Stimulated activated CD8-positive, alpha-beta memory T cell treated with anti-CD3 and anti-CD28 coated beads, Interleukin-12 subunit alpha, Interleukin-12 subunit beta, amount 100 ng/mL, for 4 hours (primary cell): ENCODE data around the gene CMTM3.
"Not testable (repeated sequence)": the region's sequence is repeated elsewhere in the genome, so short reads cannot be mapped to it uniquely, and the experiment has no call there.

ENCODE experiments used
- DNase-seq: peaks from one replicate; pipeline ENCODE4 v3.0.0-alpha.2; 2020; ENCODE audit warnings: low read depth

Gene CMTM3

DNA sequence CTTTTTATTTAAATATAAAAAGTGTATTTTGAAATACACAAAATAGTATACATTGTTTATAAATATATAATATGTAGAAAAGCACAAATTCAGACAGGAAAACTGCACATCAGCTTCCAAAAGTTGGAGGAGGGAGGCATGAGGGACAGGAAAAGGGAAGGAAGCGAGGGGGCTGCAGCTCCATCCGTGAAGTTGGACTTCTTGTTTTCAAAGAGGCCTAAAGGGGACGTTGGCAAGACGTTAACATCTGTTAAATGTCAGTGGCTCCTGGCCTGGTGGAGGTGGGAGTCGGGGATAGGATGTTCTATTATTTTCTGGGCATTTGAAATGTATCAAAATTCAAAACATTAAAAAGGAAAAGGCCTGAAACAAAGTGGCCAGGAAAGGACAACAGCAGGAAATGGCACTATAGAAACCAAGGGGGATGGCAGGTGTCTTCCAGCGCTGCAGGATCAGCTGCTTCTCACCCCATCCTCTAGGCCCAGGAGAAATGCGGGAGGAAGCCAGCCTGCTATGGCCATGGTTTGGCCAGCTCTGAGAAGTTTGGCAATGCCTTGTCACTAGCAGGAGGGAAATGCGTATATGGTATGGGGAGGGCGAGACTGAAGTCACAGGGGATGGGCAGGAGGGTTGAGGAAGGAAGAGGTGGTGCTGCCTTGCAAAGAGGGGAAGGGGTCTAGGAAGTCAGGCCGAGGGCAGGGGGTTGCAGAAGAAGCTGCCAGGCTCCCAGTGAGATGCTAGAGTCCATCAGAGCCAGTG is 18.8 kb upstream of the CMTM3 start:
- no peak for DNase-seq

DNA sequence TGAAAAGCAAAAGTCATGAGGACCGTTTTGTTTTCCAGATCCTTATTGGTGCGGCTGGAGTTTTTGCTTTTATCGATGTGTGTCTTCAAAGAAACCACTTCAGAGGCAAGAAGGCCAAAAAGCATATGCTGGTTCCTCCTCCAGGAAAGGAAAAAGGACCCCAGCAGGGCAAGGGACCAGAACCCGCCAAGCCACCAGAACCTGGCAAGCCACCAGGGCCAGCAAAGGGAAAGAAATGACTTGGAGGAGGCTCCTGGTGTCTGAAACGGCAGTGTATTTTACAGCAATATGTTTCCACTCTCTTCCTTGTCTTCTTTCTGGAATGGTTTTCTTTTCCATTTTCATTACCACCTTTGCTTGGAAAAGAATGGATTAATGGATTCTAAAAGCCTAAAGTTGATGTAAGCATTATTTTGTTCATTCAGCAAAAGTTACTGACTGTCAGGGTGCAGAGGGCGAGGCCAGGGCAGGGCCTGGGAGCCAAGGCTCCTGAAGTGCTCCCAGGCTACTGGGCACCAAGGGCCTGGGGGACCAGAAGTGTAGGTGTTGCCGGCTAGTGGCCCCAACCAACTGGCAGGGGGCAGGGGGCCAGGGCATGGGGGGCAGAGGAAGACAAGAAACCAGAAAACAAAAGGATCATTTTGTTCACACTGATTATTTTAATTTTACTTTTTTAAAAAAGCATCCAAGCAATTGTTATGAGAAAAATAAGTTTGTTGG is 16.5 kb upstream of the CMTM3 start:
- DNase-seq = no peak

DNA sequence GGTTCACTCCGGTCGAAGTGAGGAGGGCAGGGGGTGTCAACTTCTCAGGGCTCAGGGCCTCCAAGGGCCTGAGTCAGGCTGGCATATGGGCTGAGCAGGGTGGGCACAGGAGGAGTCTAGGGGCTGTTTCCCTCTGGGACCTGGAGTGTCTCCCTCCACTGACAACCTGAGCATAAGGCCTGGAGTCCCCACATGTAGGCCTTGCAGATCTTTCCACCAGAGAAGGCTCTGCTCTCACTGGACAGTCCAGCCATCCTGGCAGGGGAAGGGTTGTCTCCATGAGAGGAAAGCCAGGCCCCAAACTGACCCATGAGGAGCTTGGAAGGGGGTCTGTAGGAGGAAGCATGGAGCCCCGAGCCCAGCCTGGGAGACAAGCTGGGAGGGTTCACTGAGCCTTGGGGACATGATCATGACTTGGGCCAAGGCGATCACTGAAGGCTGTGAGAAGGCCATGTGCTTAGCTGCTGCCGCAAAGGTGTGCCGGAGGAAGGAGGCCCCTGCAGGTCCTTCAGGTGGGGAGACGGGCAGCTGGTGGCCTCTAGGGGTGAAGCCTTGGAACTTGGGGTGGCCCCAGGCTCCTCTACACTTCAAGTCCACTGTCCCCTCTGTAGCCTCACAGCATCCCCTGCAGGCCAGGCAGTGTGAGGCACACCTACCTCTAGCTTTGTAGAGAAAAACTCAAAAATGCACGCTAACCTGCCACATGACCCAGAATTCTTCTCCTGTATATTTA is 15.4 kb upstream of the CMTM3 start:
- peak; percentile 33 for DNase-seq

DNA sequence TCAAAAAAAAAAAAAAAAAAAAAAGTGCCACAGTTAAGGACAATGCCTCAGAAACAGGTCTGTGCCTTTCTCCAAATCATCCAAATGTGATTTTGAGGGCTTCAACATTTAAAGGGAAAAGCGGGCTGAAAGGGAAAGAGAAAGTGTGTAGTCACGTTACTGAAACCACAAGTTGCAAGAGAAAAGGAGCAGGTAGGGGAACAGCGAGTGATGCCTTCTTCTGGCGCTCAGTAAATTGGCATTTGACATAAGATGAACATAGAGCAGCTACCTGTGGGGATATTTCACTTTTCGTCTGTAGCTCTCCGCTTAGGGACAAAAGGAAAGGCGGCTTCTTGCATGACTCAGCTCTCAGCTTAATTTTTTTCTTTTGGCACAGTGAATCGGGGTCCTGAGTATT is 14.2 kb upstream of the CMTM3 start:
- DNase-seq = no peak

DNA sequence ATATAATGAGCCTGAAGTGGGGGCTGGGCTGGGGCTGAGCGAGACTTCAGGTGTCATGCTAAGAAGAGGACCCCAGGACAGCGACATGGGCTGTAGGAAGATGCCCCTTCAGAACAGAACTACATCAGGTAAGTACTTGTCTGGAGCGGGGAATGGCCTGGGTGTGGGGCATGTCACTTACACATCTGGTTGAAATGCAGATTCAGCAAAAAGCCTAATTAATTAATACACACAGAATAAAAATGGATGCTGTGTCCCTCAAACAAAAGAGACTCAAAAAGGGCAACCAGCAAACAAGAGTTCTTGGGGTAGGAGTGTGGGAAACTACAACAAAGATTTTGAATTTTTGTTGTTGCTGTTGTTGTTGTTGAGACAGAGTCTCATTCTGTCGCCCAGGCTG is 13.5 kb upstream of the CMTM3 start:
- DNase-seq = no peak

DNA sequence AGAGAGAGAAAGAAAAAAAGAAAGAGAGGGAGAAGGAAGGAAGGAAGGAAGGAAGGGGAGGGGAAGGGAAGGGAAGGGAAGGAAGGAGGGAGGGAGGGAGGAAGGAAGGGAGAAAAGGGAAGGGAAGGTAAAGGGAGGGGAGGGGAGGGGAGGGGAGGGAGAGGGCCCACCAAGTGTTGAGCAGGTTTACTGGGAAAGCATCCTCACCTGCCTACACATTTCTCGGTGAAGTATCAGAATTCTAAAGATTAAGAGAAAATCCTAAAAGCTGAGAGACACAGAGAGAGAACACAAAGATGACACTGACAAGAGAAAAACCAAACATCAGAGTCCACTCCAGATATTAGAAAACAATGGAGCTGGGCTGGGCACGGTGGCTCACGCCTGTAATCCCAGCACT is 12.3 kb upstream of the CMTM3 start:
- DNase-seq = no peak

DNA sequence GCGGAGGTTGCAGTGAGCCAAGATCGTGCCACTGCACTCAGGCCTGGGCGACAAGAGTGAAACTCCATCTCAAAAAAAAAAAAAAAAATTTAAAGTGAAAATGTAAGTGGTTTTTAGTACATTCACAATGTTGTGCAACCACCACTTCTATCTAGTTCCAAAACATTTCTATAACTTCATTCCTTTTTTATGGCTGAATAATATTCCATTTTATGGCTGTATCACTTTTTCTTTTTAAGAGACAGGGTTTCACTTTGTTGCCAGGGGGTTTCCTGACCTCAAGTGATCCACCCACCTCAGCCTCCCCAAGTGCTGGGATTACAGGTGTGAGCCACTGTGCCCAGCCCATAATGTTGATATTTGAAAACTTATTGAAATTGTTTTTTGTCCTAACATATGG is 11.7 kb upstream of the CMTM3 start:
- DNase-seq = no peak

DNA sequence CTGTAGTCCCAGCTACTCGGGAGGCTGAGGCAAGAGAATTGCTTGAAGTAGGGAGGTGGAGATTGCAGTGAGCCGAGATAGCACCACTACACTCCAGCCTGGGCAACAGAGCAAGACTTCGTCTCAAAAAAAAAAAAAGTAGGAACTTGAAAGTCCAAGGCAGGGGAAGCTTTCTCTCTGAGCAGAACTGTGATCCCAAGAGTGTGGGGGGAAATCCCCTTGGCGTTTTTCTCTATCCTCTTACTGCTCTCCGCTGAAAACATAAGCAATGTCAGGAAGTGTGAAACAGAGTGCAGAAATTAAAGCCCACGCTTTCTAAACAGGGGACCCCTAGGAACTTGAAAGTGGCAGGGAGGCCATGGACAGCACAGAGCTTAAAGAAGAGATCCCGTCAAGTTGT is 9.8 kb upstream of the CMTM3 start:
- no peak for DNase-seq

DNA sequence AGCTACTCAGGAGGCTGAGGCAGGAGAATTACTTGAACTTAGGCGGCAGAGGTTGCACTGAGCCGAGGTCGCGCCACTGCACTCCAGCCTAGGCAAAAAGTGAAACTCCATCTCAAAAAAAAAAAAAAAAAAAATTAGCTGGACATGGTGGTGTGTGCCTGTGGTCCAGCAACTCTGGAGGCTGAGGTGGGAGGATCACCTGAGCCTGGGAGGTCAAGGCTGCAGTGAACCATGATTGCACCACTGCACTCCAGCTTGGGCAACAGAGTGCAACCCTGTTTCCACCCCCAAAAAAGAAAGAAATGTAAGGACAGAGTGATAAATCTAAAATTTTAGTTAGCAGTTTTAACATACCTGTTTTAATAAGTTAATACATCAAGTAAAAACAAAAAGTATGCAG is 7.9 kb upstream of the CMTM3 start:
- DNase-seq = not testable (repeated sequence)

DNA sequence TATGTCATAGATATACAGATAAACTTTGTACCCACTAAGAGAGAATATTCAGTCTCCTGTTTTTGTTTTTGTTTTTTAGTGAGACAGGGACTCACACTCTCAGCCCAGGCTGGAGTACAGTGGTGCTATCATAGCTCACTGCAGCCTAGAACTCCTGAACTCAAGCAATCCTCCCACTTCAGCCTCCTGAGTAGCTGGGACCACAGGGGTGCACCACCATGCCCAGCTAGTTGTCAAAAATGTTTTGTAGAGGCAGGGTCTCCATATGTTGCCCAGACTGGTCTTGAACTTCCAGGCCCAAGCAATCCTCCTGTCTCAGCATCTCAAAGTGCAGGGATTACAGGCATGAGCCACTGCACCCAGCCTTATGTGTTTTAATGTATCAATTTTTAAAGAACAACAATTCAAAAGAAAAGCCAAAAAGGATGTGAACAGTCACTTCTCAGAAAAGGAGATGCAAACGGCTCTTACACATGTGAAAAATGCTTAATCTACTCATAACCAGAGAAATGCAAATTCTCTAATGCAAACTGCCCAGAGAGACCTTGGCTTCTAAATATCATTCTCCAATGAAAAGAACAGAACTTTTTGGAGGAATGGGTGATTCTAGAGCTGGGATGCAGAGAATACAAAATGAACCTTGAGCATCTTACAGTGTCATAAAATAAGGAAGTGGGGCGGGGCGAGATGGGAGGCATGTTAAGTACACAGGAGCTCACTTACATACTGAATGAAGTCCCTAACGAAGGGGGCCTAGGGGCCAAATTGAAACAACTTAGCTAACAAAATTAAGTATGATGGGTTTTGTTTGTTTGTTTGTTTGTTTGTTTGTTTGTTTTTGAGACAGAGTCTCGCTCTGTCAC is 7.3 kb upstream of the CMTM3 start:
- DNase-seq = no peak

DNA sequence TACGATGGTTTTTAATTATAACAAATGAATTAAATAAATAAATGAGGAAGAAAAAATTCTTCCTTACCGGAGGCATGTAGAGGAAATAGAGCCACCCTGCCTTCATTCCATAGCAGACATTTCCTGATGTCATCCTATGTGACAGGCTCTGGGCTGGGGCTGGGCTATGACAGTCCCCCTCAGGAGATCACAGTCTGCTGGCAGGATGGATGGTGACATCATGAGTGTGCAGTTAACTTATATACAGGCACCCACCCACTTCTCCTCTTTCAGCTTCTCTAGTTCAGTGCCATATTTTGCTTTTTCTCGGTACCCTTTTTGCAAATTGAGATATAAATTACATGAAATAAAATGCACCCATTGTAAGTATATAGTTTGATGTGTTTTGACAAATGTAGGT is 6.4 kb upstream of the CMTM3 start:
- no peak for DNase-seq

DNA sequence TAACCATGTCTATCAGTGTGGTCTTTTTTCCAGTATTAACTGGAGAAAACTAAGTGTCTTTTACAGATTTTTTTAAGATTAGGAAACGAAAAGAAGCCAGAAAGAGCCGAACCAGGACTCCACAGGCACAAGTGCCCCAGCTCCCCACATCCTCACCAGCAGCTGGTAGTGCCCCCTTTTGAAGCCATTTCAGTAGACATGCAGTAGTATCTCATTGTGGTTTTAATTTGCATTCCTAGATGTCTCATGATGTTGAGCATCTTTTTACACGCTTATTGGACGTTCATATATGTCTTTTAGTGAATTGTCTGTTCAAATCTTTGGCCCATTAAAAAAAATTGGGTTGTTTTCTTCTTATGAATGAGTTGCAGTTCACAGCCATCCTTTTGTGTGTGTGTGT is 4.8 kb upstream of the CMTM3 start:
- DNase-seq = no peak

DNA sequence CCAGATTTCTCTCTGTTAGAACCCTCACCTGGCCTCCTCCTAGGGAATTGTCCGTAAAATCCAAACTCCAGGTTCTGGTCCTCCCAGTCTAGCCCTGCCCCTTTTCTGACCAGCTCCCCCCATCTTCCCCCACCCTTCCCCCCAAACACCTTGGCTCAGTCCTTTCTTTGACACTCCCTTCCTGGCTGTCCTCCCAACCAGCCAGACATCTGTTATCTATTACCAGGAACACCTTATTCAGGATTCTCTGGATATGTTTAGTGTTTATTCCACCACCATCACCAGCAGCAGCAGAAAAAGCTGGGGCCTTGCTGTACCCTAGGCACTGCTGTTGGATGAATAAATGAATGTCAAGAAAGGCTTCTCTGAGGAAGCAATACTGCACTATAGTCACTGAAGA is 4.0 kb upstream of the CMTM3 start:
- DNase-seq = no peak

DNA sequence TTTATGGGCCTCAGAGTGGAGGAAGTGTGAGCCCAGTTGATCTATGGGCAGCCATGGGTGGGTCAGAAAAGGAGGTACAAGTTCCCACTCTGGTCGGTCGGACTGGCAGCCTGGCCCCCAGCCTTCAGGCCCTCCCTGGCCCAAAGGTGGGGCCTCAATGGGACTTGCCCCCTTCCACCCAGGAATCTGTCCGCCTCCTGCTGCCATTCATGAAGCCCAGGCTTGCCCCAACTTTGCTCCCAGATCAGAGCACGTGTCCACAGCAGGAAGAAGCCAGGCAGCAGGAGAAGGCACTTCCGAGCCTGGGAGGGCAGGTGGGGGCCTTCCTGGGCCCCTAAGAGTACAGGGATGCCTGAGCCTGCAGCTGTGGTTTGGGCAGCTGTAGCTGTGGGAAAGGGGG is 3.0 kb upstream of the CMTM3 start:
- DNase-seq = no peak

DNA sequence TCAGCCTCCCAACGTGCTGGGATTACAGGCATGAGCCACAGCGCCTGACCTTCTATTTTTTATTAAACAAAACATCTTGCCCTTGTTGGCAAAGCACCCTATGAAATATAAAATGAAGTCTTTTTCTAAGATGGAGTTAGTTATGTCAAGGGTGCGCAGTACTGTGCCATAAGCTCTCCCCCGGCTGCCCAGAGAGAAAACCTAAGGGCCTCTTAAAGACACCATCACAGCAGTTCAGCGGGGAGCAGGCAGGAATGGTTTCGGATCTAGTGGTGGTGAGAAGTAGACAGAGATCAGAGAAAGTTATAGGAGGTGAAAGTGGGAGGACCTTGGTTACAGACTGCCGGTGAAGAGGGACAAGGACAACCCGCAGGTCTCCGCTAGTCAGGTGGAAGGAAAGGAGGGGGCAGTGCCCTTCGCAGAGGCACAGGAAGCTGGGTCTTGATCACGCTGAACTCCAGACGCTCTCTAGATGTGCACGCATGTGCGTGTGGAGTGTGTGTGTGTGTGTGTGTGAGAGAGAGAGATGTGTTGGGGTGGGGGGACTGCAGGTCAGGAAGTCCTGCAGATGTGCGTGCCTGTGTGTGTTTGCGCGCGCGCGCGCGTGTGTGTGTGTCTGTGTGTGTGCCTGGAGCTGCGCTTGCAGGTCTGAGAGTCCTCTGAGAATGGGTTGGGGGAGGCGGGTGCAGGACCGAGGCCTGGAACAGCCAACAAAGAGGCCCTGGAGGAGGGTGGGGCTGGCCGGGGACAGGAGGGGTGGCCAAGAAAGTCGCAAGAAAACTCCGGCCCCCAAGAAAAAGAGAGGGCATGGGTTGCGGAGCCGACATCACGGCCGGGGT is 748 bp upstream of the CMTM3 start:
- DNase-seq = peak; percentile 40

DNA sequence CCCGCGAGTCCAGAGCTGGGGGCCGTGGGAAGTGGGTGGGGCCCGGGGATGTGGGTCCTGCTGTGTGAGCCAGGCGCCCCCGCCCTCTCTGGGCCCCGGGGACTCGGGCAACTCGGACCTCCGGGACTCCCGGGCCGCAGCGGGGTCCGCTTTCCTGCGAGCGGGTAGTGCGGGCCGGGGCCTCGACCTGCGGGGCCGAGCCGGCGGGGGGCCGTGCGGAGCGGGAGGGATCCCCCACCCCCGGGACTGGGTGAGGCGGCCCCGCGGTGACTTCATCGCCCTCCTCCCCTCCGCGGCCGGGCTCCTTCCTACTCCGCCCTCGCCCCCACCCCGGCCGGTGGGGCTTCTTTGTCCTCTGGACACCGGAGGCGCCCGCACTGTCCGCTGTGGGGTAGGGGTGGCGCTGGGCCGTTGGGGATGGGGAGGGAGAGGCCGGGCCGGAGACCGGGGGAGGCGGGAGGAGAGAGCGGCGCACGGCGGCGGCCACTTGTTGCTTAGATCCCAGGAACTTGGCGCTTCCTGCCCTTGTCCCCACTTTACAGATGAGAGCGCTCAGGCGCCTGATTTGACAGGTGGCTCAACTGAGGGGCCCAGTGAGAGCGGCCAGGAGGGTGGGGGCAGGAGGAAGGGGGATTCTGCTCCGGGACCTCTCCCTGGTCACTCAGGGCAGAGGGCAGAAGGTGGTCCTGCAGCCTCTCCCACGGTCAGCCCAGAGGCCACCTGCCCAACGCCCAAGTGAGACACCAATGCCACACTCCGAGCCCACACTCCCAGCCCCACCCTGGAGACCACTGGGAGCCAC is 874 bp downstream of the CMTM3 start:
- peak; percentile 28 for DNase-seq

DNA sequence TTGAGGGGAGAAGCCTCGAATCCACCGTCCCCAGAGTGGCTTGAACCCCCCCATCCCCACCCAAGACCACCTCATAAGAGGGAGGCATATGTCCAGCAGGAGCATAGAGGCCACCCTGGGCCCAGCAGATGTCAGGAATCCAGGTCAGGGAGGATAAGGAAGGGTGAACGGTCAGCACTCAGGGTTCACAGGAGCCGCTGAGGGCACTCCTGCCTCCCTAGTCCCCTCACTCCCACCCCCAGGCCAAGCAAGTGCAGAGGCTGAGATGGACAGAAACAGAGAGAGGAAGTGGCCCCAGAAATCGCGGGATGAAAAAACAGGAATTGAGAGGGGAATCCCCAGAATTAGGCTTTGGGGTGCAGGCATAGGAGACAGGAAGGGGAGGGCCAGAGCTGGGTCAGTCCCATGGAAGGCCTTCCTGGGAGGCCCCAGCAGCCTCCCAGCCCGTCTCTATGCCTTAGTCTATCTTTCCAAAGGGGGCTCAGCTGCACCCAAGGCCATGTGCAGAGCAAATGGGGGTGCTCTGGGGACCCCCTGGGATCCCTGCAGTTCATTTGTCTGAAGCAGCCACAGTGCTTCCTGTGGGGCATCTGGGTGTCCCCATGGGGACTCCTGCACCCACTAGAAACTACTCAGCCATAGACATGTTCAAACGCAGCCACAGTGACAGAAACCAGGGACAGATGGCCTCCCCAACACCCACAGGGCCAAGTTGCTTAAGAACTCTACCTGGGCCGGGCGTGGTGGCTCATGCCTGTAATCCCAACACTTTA is 1.7 kb downstream of the CMTM3 start:
- DNase-seq = no peak

DNA sequence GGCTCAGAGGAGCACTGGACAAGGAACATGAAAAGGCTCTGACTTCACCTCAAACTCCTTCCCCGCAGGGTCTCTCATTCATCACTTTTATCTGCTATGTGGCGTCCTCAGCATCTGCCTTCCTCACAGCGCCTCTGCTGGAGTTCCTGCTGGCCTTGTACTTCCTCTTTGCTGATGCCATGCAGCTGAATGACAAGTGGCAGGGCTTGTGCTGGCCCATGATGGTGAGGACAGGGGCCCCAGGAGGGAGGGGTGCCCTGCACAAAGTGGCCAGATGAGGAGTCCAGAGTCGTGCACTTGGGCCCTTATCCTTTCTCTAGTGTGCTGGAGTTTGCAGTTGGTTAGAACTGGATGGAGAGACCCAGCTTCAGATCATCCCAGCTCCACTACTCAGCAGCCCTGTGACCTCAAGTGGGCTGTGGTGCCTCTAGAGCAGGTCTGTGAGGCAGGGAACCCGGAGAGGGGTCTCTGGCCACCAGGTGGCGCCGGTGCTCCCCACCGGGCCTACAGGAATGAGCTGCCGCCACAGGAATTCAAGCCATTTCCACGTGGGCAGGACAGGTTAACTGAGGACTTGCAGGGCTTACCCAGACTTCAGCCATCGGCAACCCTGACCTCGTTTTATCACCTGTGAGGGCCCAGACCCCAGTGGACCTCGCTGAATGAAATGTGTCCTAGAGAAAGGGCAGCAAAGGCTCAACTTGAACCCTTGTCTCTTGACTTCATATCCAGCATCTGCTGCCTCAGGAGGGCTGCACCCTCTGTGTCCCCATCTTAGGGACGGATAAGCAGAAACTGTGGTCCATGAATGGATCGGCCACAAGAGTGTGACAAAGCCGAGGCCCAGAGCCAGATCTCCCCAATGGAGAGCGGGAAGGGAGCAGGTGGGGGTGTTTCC is 4.0 kb downstream of the CMTM3 start:
- DNase-seq = peak; percentile 67

DNA sequence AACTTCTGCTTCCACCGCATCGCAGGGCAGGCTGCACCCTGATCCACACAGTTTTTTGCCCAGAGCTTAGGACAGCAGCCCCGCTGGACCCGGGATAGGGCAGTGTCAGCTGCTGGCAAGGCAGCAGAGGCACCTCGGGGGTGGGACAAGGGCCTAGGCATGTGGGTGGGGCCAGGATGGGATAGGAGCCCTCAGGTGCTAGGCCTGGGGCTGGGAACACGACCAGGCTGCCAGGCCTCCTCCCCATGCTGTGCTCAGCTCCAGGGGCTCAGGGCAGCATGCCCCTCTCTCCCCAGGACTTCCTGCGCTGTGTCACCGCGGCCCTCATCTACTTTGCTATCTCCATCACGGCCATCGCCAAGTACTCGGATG is 4.6 kb downstream of the CMTM3 start:
- DNase-seq = no peak
